ENCODE results near the gene COL24A1.

GRCh38 chr1:85818371-85818770 is 338.2 kb downstream of the COL24A1 start:
- TF ChIP-seq CTCF (IDR thresholded peaks at IDR 0.05) (no peak), EZH2 (IDR thresholded peaks at IDR 0.05; ENCODE audit: borderline replicate concordance, insufficient read depth, low read depth, low read length, poor library complexity, severe bottlenecking) (no peak)
